ENCODE data around the gene FCHO1. TPM values are rescaled to one million over a fixed set of nuclear protein-coding genes. Genes with fewer than 3 reads are reported as not detected.

Gene FCHO1
- 0.20 and 2.1 TPM in 2 replicates for total RNA-seq (2014; rRNA removed; shearing (Covaris generic))

GRCh38 chr19:17751103-17751911, at the start of gene FCHO1:
FCHO1 (plus strand) TSS chr19:17751477; CDS start chr19:17755165, 3,688 bp downstream.
- no peak for DNase-seq (ENCODE audit: low read depth)

GRCh38 chr19:17703824-17704463, 47.3 kb upstream of the FCHO1 start:
- DNase-seq (ENCODE audit: low read depth) = no peak

- peak; percentile 31 for DNase-seq (ENCODE audit: low read depth)
Observed at GRCh38 chr19:17706750-17707181, 44.5 kb upstream of the FCHO1 start.

GRCh38 chr19:17711851-17712250, 39.4 kb upstream of the FCHO1 start:
- no peak for DNase-seq (ENCODE audit: low read depth)

- DNase-seq (ENCODE audit: low read depth) = no peak
Observed at GRCh38 chr19:17716309-17716929, 34.9 kb upstream of the FCHO1 start.

GRCh38 chr19:17718550-17718946, 32.7 kb upstream of the FCHO1 start:
- DNase-seq (ENCODE audit: low read depth) = no peak

- peak; percentile 37 for DNase-seq (ENCODE audit: low read depth)
Observed at GRCh38 chr19:17718947-17719711, 32.1 kb upstream of the FCHO1 start, which contains the start of gene MAP1S. MAP1S (plus strand) TSS chr19:17719480; CDS start chr19:17719503, 23 bp downstream.

GRCh38 chr19:17719730-17720400, 31.4 kb upstream of the FCHO1 start:
- no peak for DNase-seq (ENCODE audit: low read depth)

- no peak for DNase-seq (ENCODE audit: low read depth)
Observed at GRCh38 chr19:17720440-17720839, 30.8 kb upstream of the FCHO1 start.

GRCh38 chr19:17721111-17721628, 30.1 kb upstream of the FCHO1 start:
- DNase-seq (ENCODE audit: low read depth) = no peak

GRCh38 chr19:17721821-17722220, 29.5 kb upstream of the FCHO1 start:
- peak; percentile 41 for DNase-seq (ENCODE audit: low read depth)

GRCh38 chr19:17722655-17723240, 28.5 kb upstream of the FCHO1 start:
- DNase-seq (ENCODE audit: low read depth) = no peak

GRCh38 chr19:17724655-17725054, 26.6 kb upstream of the FCHO1 start:
- no peak for DNase-seq (ENCODE audit: low read depth)

- DNase-seq (ENCODE audit: low read depth) = no peak
Observed at GRCh38 chr19:17725422-17726078, 25.7 kb upstream of the FCHO1 start.

- no peak for DNase-seq (ENCODE audit: low read depth)
Observed at GRCh38 chr19:17726136-17726741, 25.0 kb upstream of the FCHO1 start.

GRCh38 chr19:17726964-17727773, 24.1 kb upstream of the FCHO1 start:
- DNase-seq (ENCODE audit: low read depth) = no peak

GRCh38 chr19:17727843-17728242, 23.4 kb upstream of the FCHO1 start:
- DNase-seq (ENCODE audit: low read depth) = no peak

- DNase-seq (ENCODE audit: low read depth) = no peak
Observed at GRCh38 chr19:17733127-17733526, 18.1 kb upstream of the FCHO1 start.

- DNase-seq (ENCODE audit: low read depth) = no peak
Observed at GRCh38 chr19:17734146-17734545, 17.1 kb upstream of the FCHO1 start.

All from M059J (cell line).